GM13976 (cell line): ENCODE data around the gene IFI35.
"Not testable (repeated sequence)": the region's sequence is repeated elsewhere in the genome, so short reads cannot be mapped to it uniquely, and the experiment has no call there.

Experiments
- DNase-seq: peaks from one replicate; pipeline ENCODE4 v3.0.0; 2012; ENCODE audit warnings: low spot score
- CTCF ChIP-seq: IDR thresholded peaks from 2 replicates; pipeline ENCODE4 v1.5.1; 2012; ENCODE audit warnings: borderline replicate concordance, mild to moderate bottlenecking; ENCODE audit not compliant: insufficient read depth; ENCODE audit errors: extremely low read depth, missing control alignments, control extremely low read depth
- in situ Hi-C: fragments of 300-500 bp; cut with MboI; formaldehyde crosslinking; loops from one replicate; pipeline ENCODE4 v1.12.0; 2022; ENCODE audit warnings: low sequenced_read_pairs, mixed read lengths, inconsistent platforms; ENCODE audit not compliant: unreplicated experiment

IFI35 gene

GRCh38 chr17:42997984-42998938, 8.3 kb upstream of the IFI35 start, which contains the start of gene RPL27:
Gene RPL27 (plus strand): TSS chr17:42998419. CDS start chr17:42998751, 332 bp downstream.
- TF ChIP-seq CTCF: peak; percentile 79
- DNase-seq: peak; percentile 95
- in situ Hi-C loops: no loop called here

- DNase-seq: no peak
- in situ Hi-C loops: no loop called here
- TF ChIP-seq CTCF: no peak
Observed at GRCh38 chr17:42999003-42999525, 7.5 kb upstream of the IFI35 start.

GRCh38 chr17:43000894-43001293, 5.7 kb upstream of the IFI35 start:
- in situ Hi-C loops, DNase-seq: not testable (repeated sequence)

- TF ChIP-seq CTCF: no peak
- DNase-seq: no peak
- in situ Hi-C loops: no loop called here
Observed at GRCh38 chr17:43003542-43004172, 2.9 kb upstream of the IFI35 start.

GRCh38 chr17:43010667-43011308, 4.2 kb downstream of the IFI35 start:
- in situ Hi-C loops: no loop called here
- TF ChIP-seq CTCF: no peak
- no peak for DNase-seq

- DNase-seq: no peak
- TF ChIP-seq CTCF: no peak
- in situ Hi-C loops: no loop called here
Observed at GRCh38 chr17:43011728-43012472, 5.3 kb downstream of the IFI35 start.
